Endothelial cell of umbilical vein (primary cell): ENCODE measurements around the gene ITGAX. TPM values are rescaled to one million over a fixed set of nuclear protein-coding genes. Genes with fewer than 3 reads are reported as not detected.

Experiments used
- BruUV-seq: library from RNA; stranded (reverse); fragments of 400-500 nt; replicated peaks from 2 replicates; lab custom pipeline; 2021; lab: Mats Ljungman, UMichigan
- CTCF ChIA-PET: fragments of 300-600, 350-600 bp; sonication (Branson Sonifier 250); formaldehyde crosslinking; loops from one replicate; lab custom pipeline; 2021; ENCODE audit warnings: antibody characterized with exemption, inconsistent platforms; lab: Charles Lee
- POLR2A ChIA-PET: fragments of 300-600, 350-600 bp; sonication (Branson Sonifier 250); formaldehyde crosslinking; loops from one replicate; lab custom pipeline; 2021; ENCODE audit warnings: antibody characterized with exemption, inconsistent platforms; lab: Charles Lee
- DNase-seq: peaks from one replicate; pipeline ENCODE4 v3.0.0-alpha.2; 2011; ENCODE audit warnings: low read depth, low spot score
- FAIRE-seq: peaks from 2 replicates; lab custom pipeline; 2011; peaks lifted over from hg19 to GRCh38; lab: Jason Lieb, UNC
- H2AFZ ChIP-seq: 2 replicates; pipeline ENCODE4 v1.6.0; 2012; ENCODE audit warnings: low read depth, low read length, control low read depth, inconsistent platforms
- H3K27ac ChIP-seq: 2 replicates; pipeline ENCODE4 v1.5.1; 2011; ENCODE audit warnings: low read depth, mild to moderate bottlenecking, control low read depth, low read length, moderate library complexity; ENCODE audit not compliant: insufficient read depth
- H3K27me3 ChIP-seq, 2 experiments: 2 replicates each; pipeline versions ENCODE4 v1.6.0 to v1.6.1; 2011; ENCODE audit warnings: low read length in 2 of 2, mixed read lengths in 1 of 2; ENCODE audit not compliant: control insufficient read depth in 2 of 2, insufficient read depth in 2 of 2
- H3K36me3 ChIP-seq, 2 experiments: 2 replicates in 1 of 2; 3 replicates in 1 of 2; pipeline ENCODE4 v1.5.1; 2011; ENCODE audit warnings: low read length in 2 of 2, mild to moderate bottlenecking in 1 of 2, moderate library complexity in 1 of 2; ENCODE audit not compliant: control insufficient read depth in 2 of 2, insufficient read depth in 2 of 2; ENCODE audit errors: extremely low read depth in 1 of 2
- H3K4me1 ChIP-seq: 3 replicates; pipeline ENCODE4 v1.5.1; 2011; ENCODE audit warnings: mild to moderate bottlenecking, low read length; ENCODE audit not compliant: control insufficient read depth, insufficient read depth; ENCODE audit errors: extremely low read depth
- H3K4me2 ChIP-seq: 2 replicates; pipeline ENCODE4 v1.6.1; 2011; ENCODE audit warnings: low read length, control low read depth, mixed read lengths; ENCODE audit not compliant: insufficient read depth
- H3K4me3 ChIP-seq, 3 experiments: fragments of 200-600 bp in 1 of 3; sonication (generic), shearing (Covaris generic) in 1 of 3; replicated peaks in 1 of 3; 2 replicates each; pipeline ENCODE4 v1.5.1; 2011 to 2016; ENCODE audit warnings: control low read depth in 3 of 3, low read length in 3 of 3, mild to moderate bottlenecking in 2 of 3, inconsistent platforms in 1 of 3, low read depth in 1 of 3, moderate library complexity in 1 of 3; ENCODE audit not compliant: insufficient read depth in 1 of 3
- H3K79me2 ChIP-seq: 2 replicates; pipeline ENCODE4 v1.6.0; 2012; ENCODE audit warnings: low read length, inconsistent platforms; ENCODE audit not compliant: control insufficient read depth, insufficient read depth
- H3K9ac ChIP-seq: replicated peaks from 2 replicates; pipeline ENCODE3; 2011; ENCODE audit warnings: low read length, control low read depth; ENCODE audit not compliant: insufficient read depth; ENCODE audit errors: extremely low read depth
- H3K9me1 ChIP-seq: replicated peaks from 3 replicates; pipeline ENCODE4 v1.6.0; 2011; ENCODE audit warnings: mild to moderate bottlenecking, low read length; ENCODE audit not compliant: control insufficient read depth, insufficient read depth; ENCODE audit errors: extremely low read depth
- H3K9me3 ChIP-seq: replicated peaks from 2 replicates; pipeline ENCODE4 v1.5.1; 2012; ENCODE audit warnings: low read length, inconsistent platforms; ENCODE audit not compliant: control insufficient read depth, insufficient read depth
- H4K20me1 ChIP-seq: replicated peaks from 2 replicates; pipeline ENCODE3; 2011; ENCODE audit warnings: mild to moderate bottlenecking, low read length; ENCODE audit not compliant: control insufficient read depth, insufficient read depth; ENCODE audit errors: extremely low read depth
- CTCF ChIP-seq, 2 donors: IDR thresholded peaks; 1 replicate in 1 of 2; 2 replicates in 1 of 2; pipeline ENCODE4 v1.5.1; 2011; ENCODE audit warnings: low read length in 2 of 2, mild to moderate bottlenecking in 2 of 2, moderate library complexity in 2 of 2, control low read depth in 1 of 2, inconsistent platforms in 1 of 2, low read depth in 1 of 2; ENCODE audit not compliant: insufficient read depth in 1 of 2; ENCODE audit errors: extremely low read depth in 1 of 2
- EZH2 ChIP-seq: IDR thresholded peaks from 2 replicates; pipeline ENCODE4 v1.6.1; 2012; ENCODE audit warnings: borderline replicate concordance, low read depth, mild to moderate bottlenecking, moderate library complexity, low read length, inconsistent platforms; ENCODE audit not compliant: severe bottlenecking
- FOS ChIP-seq: IDR thresholded peaks from 2 replicates; pipeline ENCODE4 v1.6.1; 2011; ENCODE audit warnings: mild to moderate bottlenecking, low read length, moderate library complexity, borderline replicate concordance; ENCODE audit not compliant: insufficient read depth
- GATA2 ChIP-seq: IDR thresholded peaks from 2 replicates; pipeline ENCODE4 v1.7.0; 2011; ENCODE audit warnings: low read depth, mild to moderate bottlenecking, moderate library complexity, mixed read lengths, low read length; ENCODE audit not compliant: insufficient read length, insufficient read depth
- MAX ChIP-seq: IDR thresholded peaks from 2 replicates; pipeline ENCODE4 v1.6.1; 2011; ENCODE audit not compliant: insufficient read depth, insufficient read length
- MYC ChIP-seq: IDR thresholded peaks from one replicate; pipeline ENCODE4 v1.6.1; 2011; ENCODE audit warnings: mild to moderate bottlenecking, low read depth, low read length
- POLR2A ChIP-seq: IDR thresholded peaks from 2 replicates; pipeline ENCODE4 v1.6.1; 2012; ENCODE audit warnings: low read depth, mild to moderate bottlenecking, control low read depth, low read length
- POLR2AphosphoS5 ChIP-seq: IDR thresholded peaks from 2 replicates; pipeline ENCODE4 v1.6.1; 2012; ENCODE audit warnings: low read depth, mild to moderate bottlenecking, control low read depth, low read length, moderate library complexity; ENCODE audit not compliant: insufficient read depth
- dilution Hi-C: fragments of 300-500 bp; cut with MboI; formaldehyde crosslinking; loops from one replicate; pipeline ENCODE4 v1.15.0; 2019; ENCODE audit warnings: low sequenced_read_pairs; ENCODE audit not compliant: extremely low pct_ligation_motif_present
- intact Hi-C: fragments of 100-400 bp; cut with micrococcal nuclease; formaldehyde crosslinking; loops from one replicate; pipeline ENCODE4 v1.10.0; 2022
- polyA plus RNA-seq, 4 experiments: library from polyadenylated mRNA; depleted of rRNA in 3 of 4; stranded (reverse) in 3 of 4; unstranded in 1 of 4; fragments of >200 nt; gene quantifications; 2 replicates each; pipeline versions ENCODE4 v1.2.1 to v1.2.3, GENCODE V29; 2011 to 2012; ENCODE audit warnings: missing spikeins in 1 of 4
- total RNA-seq: library from RNA; stranded (reverse); gene quantifications from 2 replicates; pipeline ENCODE4 v1.2.3, GENCODE V29; 2021

The ITGAX gene
- total and polyA plus RNA-seq, 2 donors (not counting 3 experiments of a cell fraction or from before 2014, with no cell fraction given): 0.18 to 1.4 TPM

GRCh38 chr16:31382485-31383161, 27.6 kb downstream of the ITGAX start:
- H3K27me3 ChIP-seq: no peaks in the 10 kb centered on the region
- no peak overlapping the region for H3K4me2 ChIP-seq
- POLR2A ChIA-PET: interaction anchor here (0.6 to 1.3 kb wide), 2 partner anchors 72 to 202 kb away, joined by 3 to 6 read pairs; partner anchors contain the start of gene FUS
- no peak overlapping the region for H3K27ac ChIP-seq
- CTCF ChIA-PET: interaction anchor here (0.6 to 2.7 kb wide), 40 partner anchors 9 to 486 kb away, joined by 3 to 20 read pairs (median 4); partner anchors contain the start of genes HSD3B7, ITGAD, PYCARD and TRIM72
- no peaks in the 10 kb centered on the region for H3K9me3 ChIP-seq
- intact Hi-C loops (loop anchor here (2.0 kb wide), 1 partner anchor 180 kb away; the partner anchor contains the start of gene PYCARD), dilution Hi-C loops (no loop called here)
- no peaks in the 10 kb centered on the region for H3K79me2 ChIP-seq
- TF ChIP-seq MYC: no peak
- no peak for TF ChIP-seq GATA2
- TF ChIP-seq FOS: no peak
- TF ChIP-seq EZH2: no peak
- TF ChIP-seq POLR2A: no peak
- TF ChIP-seq MAX: no peak
- no peak for TF ChIP-seq POLR2AphosphoS5
- TF ChIP-seq CTCF (IDR thresholded peaks at IDR 0.05; ENCODE audit: extremely low read depth in 1 of 2, insufficient read depth in 1 of 2, low read depth in 1 of 2, low read length in 2 of 2): peak; percentile 54 to 80
- H3K36me3 ChIP-seq: no peaks in the 10 kb centered on the region
- H3K4me1 ChIP-seq: no peaks in the 10 kb centered on the region
- DNase-seq (peak; percentile 35), FAIRE-seq (no peak)
- no peak overlapping the region for H2AFZ ChIP-seq
- no peaks in the 10 kb centered on the region for H4K20me1 ChIP-seq
- BruUV-seq: no TSS peak
- no peak overlapping the region for H3K9ac ChIP-seq
- no peaks in the 10 kb centered on the region for H3K9me1 ChIP-seq
- no peak overlapping the region for H3K4me3 ChIP-seq
